WTC11 (cell line): Measurements from ENCODE around the gene POP5.

Source experiments
- ATF2 ChIP-seq: sonication (generic); formaldehyde crosslinking; IDR thresholded peaks from 2 replicates; pipeline ENCODE4 v1.8.1; 2022; ENCODE audit warnings: low read depth, missing genetic modification reagents, borderline replicate concordance
- CTCF ChIP-seq: fragments of 200-600 bp; IDR thresholded peaks from 2 replicates; pipeline ENCODE4 v1.8.0; 2022; ENCODE audit warnings: antibody characterized with exemption
- USF2 ChIP-seq: sonication (generic); formaldehyde crosslinking; IDR thresholded peaks from 2 replicates; pipeline ENCODE4 v1.8.1; 2023; ENCODE audit warnings: mild to moderate bottlenecking, missing genetic modification reagents, moderate library complexity
- ZNF396 ChIP-seq: fragments of 250-450 bp; sonication (Bioruptor Pico); IDR thresholded peaks from 2 replicates; pipeline ENCODE4 v1.8.0; 2021; ENCODE audit warnings: mild to moderate bottlenecking, moderate library complexity, borderline replicate concordance
- ZNF512 ChIP-seq: sonication (generic); formaldehyde crosslinking; IDR thresholded peaks from 2 replicates; pipeline ENCODE4 v1.8.1; 2022; ENCODE audit warnings: missing genetic modification reagents, borderline replicate concordance

- no peak for TF ChIP-seq CTCF
- no peak; the same call in 1 of the 2 replicates for TF ChIP-seq USF2 (CRISPR knock-in tag)
- no peak for TF ChIP-seq ATF2 (CRISPR knock-in tag)
- TF ChIP-seq ZNF396: no peak
- TF ChIP-seq ZNF512 (CRISPR knock-in tag): no peak
Observed at GRCh38 chr12:120528861-120529525, 52.2 kb downstream of the POP5 start, which contains the start of gene COQ5.
